B cell (primary cell): ENCODE data around the gene PTX3. TPM values are rescaled to one million over a fixed set of nuclear protein-coding genes. Genes with fewer than 3 reads are reported as not detected.

Experiments
- ATAC-seq: fragments of 200-7000 bp; cut with Tn5 transposase; one replicate; pipeline ENCODE4 v1.10.0; 2021; ENCODE audit warnings: low read depth, mild to moderate bottlenecking, moderate number of reproducible peaks, moderate library complexity
- CTCF ChIA-PET: fragments of 350-600 bp; sonication (Branson Sonifier 250); formaldehyde crosslinking; loops from one replicate; lab custom pipeline; 2021; ENCODE audit warnings: antibody characterized with exemption, inconsistent platforms; lab: Charles Lee
- POLR2A ChIA-PET: fragments of 350-600 bp; sonication (Branson Sonifier 250); formaldehyde crosslinking; loops from one replicate; lab custom pipeline; 2021; ENCODE audit warnings: antibody characterized with exemption; lab: Charles Lee
- DNase-seq: peaks from one replicate; pipeline ENCODE4 v3.0.0; 2013
- H2AFZ ChIP-seq: 2 replicates; pipeline ENCODE4 v1.6.1; 2012; ENCODE audit warnings: mild to moderate bottlenecking, low read depth, low read length; ENCODE audit not compliant: insufficient read depth, poor library complexity, severe bottlenecking
- H3K27ac ChIP-seq, 2 donors: 1 replicate in 1 of 2; 2 replicates in 1 of 2; pipeline ENCODE4 v1.5.1; 2012 to 2013; ENCODE audit warnings: low read length in 2 of 2, mild to moderate bottlenecking in 2 of 2, moderate library complexity in 1 of 2
- H3K27me3 ChIP-seq, 4 experiments: fragments of 200-600 bp in 1 of 4; sonication (generic) in 1 of 4; replicated peaks in 1 of 4; 1 replicate in 2 of 4; 2 replicates in 2 of 4; pipeline versions ENCODE4 v1.6.1 to v1.7.0; 2013 to 2016; ENCODE audit warnings: low read length in 3 of 4, mild to moderate bottlenecking in 2 of 4, mixed read lengths in 1 of 4, moderate library complexity in 1 of 4; ENCODE audit not compliant: insufficient read depth in 4 of 4, control insufficient read depth in 3 of 4; ENCODE audit errors: control extremely low read depth in 1 of 4
- H3K36me3 ChIP-seq, 2 experiments: replicated peaks in 1 of 2; 1 replicate in 1 of 2; 2 replicates in 1 of 2; pipeline versions ENCODE4 v1.6.1 to v1.7.1; 2013; ENCODE audit warnings: low read length in 1 of 2; ENCODE audit not compliant: insufficient read depth in 2 of 2, control insufficient read depth in 1 of 2; ENCODE audit errors: control extremely low read depth in 1 of 2, extremely low read depth in 1 of 2
- H3K4me1 ChIP-seq, 2 donors: fragments of 200-600 bp in 1 of 2; sonication (generic) in 1 of 2; 1 replicate in 1 of 2; 2 replicates in 1 of 2; pipeline versions ENCODE4 v1.5.1 to v1.6.1; 2013 to 2017; ENCODE audit warnings: low read length in 2 of 2; ENCODE audit not compliant: control insufficient read depth in 2 of 2, insufficient read depth in 2 of 2
- H3K4me2 ChIP-seq: replicated peaks from 2 replicates; pipeline ENCODE3; 2012; ENCODE audit warnings: mild to moderate bottlenecking, low read depth, low read length; ENCODE audit not compliant: poor library complexity, severe bottlenecking
- H3K4me3 ChIP-seq, 5 experiments: fragments of 200-600 bp in 1 of 5; sonication (generic) in 1 of 5; 1 replicate in 3 of 5; 2 replicates in 2 of 5; pipeline versions ENCODE4 v1.5.1 to v1.7.0; 2011 to 2016; ENCODE audit warnings: low read length in 4 of 5, mild to moderate bottlenecking in 4 of 5, low read depth in 2 of 5, control low read depth in 1 of 5, moderate library complexity in 1 of 5; ENCODE audit not compliant: insufficient read depth in 1 of 5; ENCODE audit errors: control extremely low read depth in 1 of 5, extremely low read depth in 1 of 5
- H3K79me2 ChIP-seq: fragments of 200-600 bp; sonication (generic); one replicate; pipeline ENCODE4 v1.6.0; 2016; ENCODE audit warnings: low read length; ENCODE audit not compliant: control insufficient read depth, insufficient read depth
- H3K9ac ChIP-seq: fragments of 200-600 bp; sonication (generic); 2 replicates; pipeline ENCODE4 v1.6.1; 2017; ENCODE audit warnings: mild to moderate bottlenecking, low read length, moderate library complexity
- H3K9me3 ChIP-seq, 3 donors: one replicate each; pipeline versions ENCODE4 v1.6.1 to v1.7.1; 2013; ENCODE audit warnings: low read length in 2 of 3; ENCODE audit not compliant: control insufficient read depth in 2 of 3, insufficient read depth in 1 of 3; ENCODE audit errors: control extremely low read depth in 1 of 3
- H4K20me1 ChIP-seq: 2 replicates; pipeline ENCODE4 v1.6.0; 2012; ENCODE audit warnings: mild to moderate bottlenecking, low read length; ENCODE audit not compliant: insufficient read depth, control insufficient read depth, poor library complexity, severe bottlenecking
- H3K27ac Mint-ChIP-seq: one replicate; pipeline ENCODE4 v1.8.0; 2021; ENCODE audit warnings: mixed read lengths
- H3K27me3 Mint-ChIP-seq: one replicate; pipeline ENCODE4 v1.8.0; 2021; ENCODE audit warnings: mixed read lengths
- H3K4me1 Mint-ChIP-seq: one replicate; pipeline ENCODE4 v1.8.0; 2021; ENCODE audit warnings: mixed read lengths
- H3K4me3 Mint-ChIP-seq: one replicate; pipeline ENCODE4 v1.8.0; 2021; ENCODE audit warnings: mixed read lengths
- H3K9me3 Mint-ChIP-seq: one replicate; pipeline ENCODE4 v1.8.0; 2022; ENCODE audit warnings: mixed read lengths; ENCODE audit not compliant: insufficient read depth
- CTCF ChIP-seq: fragments of 200-600 bp; IDR thresholded peaks from one replicate; pipeline ENCODE4 v1.8.0; 2022; ENCODE audit warnings: antibody characterized with exemption, mild to moderate bottlenecking
- EZH2 ChIP-seq: IDR thresholded peaks from 2 replicates; pipeline ENCODE4 v1.6.1; 2012; ENCODE audit warnings: borderline replicate concordance, low read depth, mild to moderate bottlenecking, moderate library complexity, low read length; ENCODE audit not compliant: insufficient read depth, poor library complexity, severe bottlenecking
- WGBS: methylation state at CpG from one replicate; pipeline ENCODE4 v1.1.5; 2013; ENCODE audit warnings: missing lambda C conversion rate; ENCODE audit not compliant: insufficient coverage; 5-methylcytosine and 5-hydroxymethylcytosine counted together
- intact Hi-C: fragments of 100-400 bp; cut with micrococcal nuclease; formaldehyde crosslinking; loops from one replicate; pipeline ENCODE4 v1.10.0; 2022
- polyA plus RNA-seq: library from polyadenylated mRNA; depleted of rRNA; stranded (reverse); fragments of >200 nt; gene quantifications from 2 replicates; pipeline ENCODE4 v1.2.3, GENCODE V29; 2012
- total RNA-seq, 2 donors: library from RNA; stranded (reverse); fragments of 120-200 nt in 1 of 2; gene quantifications; 1 replicate in 1 of 2; 2 replicates in 1 of 2; pipeline versions ENCODE4 v1.2.3 to v1.2.4, GENCODE V29; 2013 to 2022

PTX3 gene
- total and polyA plus RNA-seq, 2 donors (not counting 1 experiment from before 2014, with no cell fraction given): 0.37 to 0.40 TPM

GRCh38 chr3:157392104-157392503, 44.5 kb upstream of the PTX3 start:
- intact Hi-C loops: no loop called here
- H3K36me3 ChIP-seq: no peaks in the 10 kb centered on the region
- ChIA-PET CTCF (no interaction called here), POLR2A (no interaction called here)
- H3K27me3 ChIP-seq: no peaks in the 10 kb centered on the region
- H3K4me2 ChIP-seq: no peak overlapping the region
- H2AFZ ChIP-seq: no peak overlapping the region
- Mint-ChIP-seq H3K4me1 (no peaks in the 10 kb centered on the region), H3K9me3 (peaks cover 10% of the 10 kb centered on the region), H3K27ac (no peak overlapping the region), H3K27me3 (peaks cover 4% of the 10 kb centered on the region), H3K4me3 (no peak overlapping the region)
- H3K9ac ChIP-seq: no peak overlapping the region
- no peaks in the 10 kb centered on the region for H3K4me1 ChIP-seq
- no peak overlapping the region for H3K4me3 ChIP-seq
- ATAC-seq (no peak), DNase-seq (no peak)
- H3K27ac ChIP-seq: no peak overlapping the region
- no peaks in the 10 kb centered on the region for H4K20me1 ChIP-seq
- WGBS: 83% methylated on average over 1 of the region's 4 CpGs
- H3K9me3 ChIP-seq: peaks cover 0 to 7% (median 1%) of the 10 kb centered on the region in 3 donors
- no peaks in the 10 kb centered on the region for H3K79me2 ChIP-seq
- no peak for TF ChIP-seq EZH2
- no peak for TF ChIP-seq CTCF

- Histone ChIP-seq H3K36me3 (no peaks in the 10 kb centered on the region), H3K4me2 (no peak overlapping the region), H3K27me3 (no peaks in the 10 kb centered on the region), H3K9ac (no peak overlapping the region), H4K20me1 (no peaks in the 10 kb centered on the region), H3K4me1 (no peaks in the 10 kb centered on the region), H3K79me2 (no peaks in the 10 kb centered on the region), H2AFZ (no peak overlapping the region), H3K27ac (no peak overlapping the region), H3K4me3 (no peak overlapping the region), H3K9me3 (peaks cover 0 to 7% (median 1%) of the 10 kb centered on the region in 3 donors)
- no peak overlapping the region for H3K4me3 Mint-ChIP-seq
- H3K4me1 Mint-ChIP-seq: no peaks in the 10 kb centered on the region
- DNase-seq (no peak), ATAC-seq (no peak)
- no peak overlapping the region for H3K27ac Mint-ChIP-seq
- ChIA-PET POLR2A (no interaction called here), CTCF (no interaction called here)
- H3K27me3 Mint-ChIP-seq: peaks cover 4% of the 10 kb centered on the region
- TF ChIP-seq EZH2 (no peak), CTCF (no peak)
- intact Hi-C loops: no loop called here
- peaks cover 10% of the 10 kb centered on the region for H3K9me3 Mint-ChIP-seq
Observed at GRCh38 chr3:157393113-157393512, 43.5 kb upstream of the PTX3 start.
